ENCODE data around the gene PARS2. TPM values are rescaled to one million over a fixed set of nuclear protein-coding genes. Genes with fewer than 3 reads are reported as not detected.

Gene PARS2
- total RNA-seq, 1 experiment from 2014 or later, result 10.2 TPM

GRCh38 chr1:54787604-54788003 is 23.3 kb upstream of the PARS2 start:
- Histone ChIP-seq H3K79me2 (ENCODE audit: insufficient read depth, low read length) (no peaks in the 10 kb centered on the region), H3K4me2 (ENCODE audit: insufficient read depth, insufficient read length, low read length) (no peak overlapping the region), H3K23ac (ENCODE audit: insufficient read length, low read depth, low read length) (no peak overlapping the region), H3K4me1 (ENCODE audit: insufficient read depth, low read length) (no peaks in the 10 kb centered on the region; the same call in 1 of the 2 replicates), H2BK15ac (ENCODE audit: low read depth, low read length) (no peak overlapping the region), H3K27me3 (ENCODE audit: insufficient read depth, low read length) (no peaks in the 10 kb centered on the region), H3K79me1 (ENCODE audit: insufficient read depth, low read depth, low read length, poor library complexity, severe bottlenecking) (no peaks in the 10 kb centered on the region), H3K9me3 (ENCODE audit: control insufficient read depth, low read depth, low read length) (no peaks in the 10 kb centered on the region), H2BK20ac (ENCODE audit: low read depth, low read length, poor library complexity, severe bottlenecking) (no peak overlapping the region), H3T11ph (ENCODE audit: low read length) (no peak overlapping the region), H2AFZ (ENCODE audit: low read length) (no peak overlapping the region), H4K5ac (ENCODE audit: insufficient read length, low read depth, low read length) (no peak overlapping the region), H2AK5ac (ENCODE audit: insufficient read length, low read length) (no peak overlapping the region), H2BK12ac (ENCODE audit: insufficient read length, low read depth, low read length) (no peak overlapping the region), H3K23me2 (ENCODE audit: insufficient read length, low read depth, low read length, poor library complexity, severe bottlenecking) (no peaks in the 10 kb centered on the region), H2BK5ac (ENCODE audit: insufficient read length, low read length) (no peak overlapping the region), H3K56ac (ENCODE audit: insufficient read length, low read depth, low read length) (no peak overlapping the region), H4K91ac (ENCODE audit: insufficient read length, low read depth, low read length) (no peak overlapping the region), H4K20me1 (ENCODE audit: control insufficient read depth, insufficient read depth, insufficient read length) (no peaks in the 10 kb centered on the region), H3K4ac (ENCODE audit: low read depth, low read length) (no peak overlapping the region), H3K27ac (ENCODE audit: insufficient read length, low read depth, low read length) (no peak overlapping the region), H3K14ac (ENCODE audit: insufficient read depth, low read length) (no peak overlapping the region), H3K9ac (ENCODE audit: extremely low read depth, insufficient read length, low read length) (no peak overlapping the region), H4K8ac (replicated peaks; ENCODE audit: insufficient read length, low read depth, low read length) (no peak overlapping the region), H3K18ac (ENCODE audit: insufficient read length, low read depth, low read length) (no peak overlapping the region), H2BK120ac (ENCODE audit: low read depth, low read length, poor library complexity, severe bottlenecking) (no peak overlapping the region)
- Mint-ChIP-seq H3K9me3 (peaks cover 2 to 3% of the 10 kb centered on the region in 2 experiments; a peak in 2 of 5 replicates), H3K36me3 (ENCODE audit: insufficient read depth in 1 of 3, low read depth in 3 of 3) (no peaks in the 10 kb centered on the region), H3K4me1 (peaks cover 24 to 26% of the 10 kb centered on the region in 2 experiments), H3K27ac (peak overlapping the region in 1 of 3 experiments; percentile 17; a peak in 1 of 7 replicates), H3K4me3 (no peak overlapping the region), H3K27me3 (ENCODE audit: low read depth) (peaks cover 27% of the 10 kb centered on the region)
- TF ChIP-seq, protein P1, sequence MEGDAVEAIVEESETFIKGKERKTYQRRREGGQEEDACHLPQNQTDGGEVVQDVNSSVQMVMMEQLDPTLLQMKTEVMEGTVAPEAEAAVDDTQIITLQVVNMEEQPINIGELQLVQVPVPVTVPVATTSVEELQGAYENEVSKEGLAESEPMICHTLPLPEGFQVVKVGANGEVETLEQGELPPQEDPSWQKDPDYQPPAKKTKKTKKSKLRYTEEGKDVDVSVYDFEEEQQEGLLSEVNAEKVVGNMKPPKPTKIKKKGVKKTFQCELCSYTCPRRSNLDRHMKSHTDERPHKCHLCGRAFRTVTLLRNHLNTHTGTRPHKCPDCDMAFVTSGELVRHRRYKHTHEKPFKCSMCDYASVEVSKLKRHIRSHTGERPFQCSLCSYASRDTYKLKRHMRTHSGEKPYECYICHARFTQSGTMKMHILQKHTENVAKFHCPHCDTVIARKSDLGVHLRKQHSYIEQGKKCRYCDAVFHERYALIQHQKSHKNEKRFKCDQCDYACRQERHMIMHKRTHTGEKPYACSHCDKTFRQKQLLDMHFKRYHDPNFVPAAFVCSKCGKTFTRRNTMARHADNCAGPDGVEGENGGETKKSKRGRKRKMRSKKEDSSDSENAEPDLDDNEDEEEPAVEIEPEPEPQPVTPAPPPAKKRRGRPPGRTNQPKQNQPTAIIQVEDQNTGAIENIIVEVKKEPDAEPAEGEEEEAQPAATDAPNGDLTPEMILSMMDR (conservative IDR thresholded peaks at IDR 0.05), result no peak
- no CpG with 5 or more reads among the region's 11 CpGs for WGBS (ENCODE audit: extremely low coverage, insufficient read length, low lambda C conversion rate)
- DNase-seq, result no peak
